Activated gamma-delta T cell treated with Interleukin-2 at 50 U/mL for 16 hours (primary cell): ENCODE data around the gene POU2AF2.
"Not testable (repeated sequence)": the region's sequence is repeated elsewhere in the genome, so short reads cannot be mapped to it uniquely, and the experiment has no call there.

Experiments
- DNase-seq: peaks from one replicate; pipeline ENCODE4 v3.0.0-alpha.2; 2020

POU2AF2 gene

GRCh38 chr11:111305162-111305802 is 59.8 kb downstream of the POU2AF2 start:
- DNase-seq, result no peak

DNA sequence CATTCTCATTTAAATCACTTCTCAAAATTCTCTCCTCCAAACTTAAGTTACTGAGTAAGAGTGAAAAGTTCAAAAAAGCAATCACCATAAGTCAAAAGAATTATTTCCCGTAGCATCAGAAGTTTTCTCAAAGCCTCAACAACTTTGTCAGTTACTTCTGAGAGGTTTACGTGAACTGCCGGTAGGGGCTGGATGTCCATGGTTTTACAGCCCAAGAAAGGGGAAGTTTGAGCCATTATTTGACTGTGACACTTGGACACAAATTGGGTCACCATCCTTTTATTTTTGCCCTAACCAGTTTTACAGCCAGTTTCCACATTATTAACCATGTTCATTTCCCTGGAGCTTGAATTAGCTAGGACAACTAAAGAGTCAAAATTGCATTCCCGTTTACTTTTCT is 60.4 kb downstream of the POU2AF2 start:
- no peak for DNase-seq

GRCh38 chr11:111306321-111306720 is 60.8 kb downstream of the POU2AF2 start:
- no peak for DNase-seq

- DNase-seq, result no peak
Measured at GRCh38 chr11:111307472-111308108, 62.1 kb downstream of the POU2AF2 start.

DNA sequence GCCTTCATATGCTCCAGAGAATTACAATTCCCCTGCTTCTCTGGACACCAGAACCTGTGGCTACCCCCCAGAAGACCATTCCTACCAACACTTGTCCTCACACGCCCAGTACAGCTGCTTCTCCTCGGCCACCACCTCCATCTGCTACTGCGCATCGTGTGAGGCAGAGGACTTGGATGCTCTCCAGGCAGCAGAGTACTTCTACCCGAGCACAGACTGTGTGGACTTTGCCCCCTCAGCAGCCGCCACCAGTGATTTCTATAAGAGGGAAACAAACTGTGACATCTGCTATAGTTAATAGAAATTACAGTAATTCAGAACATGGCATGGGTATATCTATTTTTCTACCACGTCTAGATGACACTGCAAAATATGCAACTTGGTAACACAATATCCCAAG is 62.6 kb downstream of the POU2AF2 start:
- DNase-seq, result no peak

DNA sequence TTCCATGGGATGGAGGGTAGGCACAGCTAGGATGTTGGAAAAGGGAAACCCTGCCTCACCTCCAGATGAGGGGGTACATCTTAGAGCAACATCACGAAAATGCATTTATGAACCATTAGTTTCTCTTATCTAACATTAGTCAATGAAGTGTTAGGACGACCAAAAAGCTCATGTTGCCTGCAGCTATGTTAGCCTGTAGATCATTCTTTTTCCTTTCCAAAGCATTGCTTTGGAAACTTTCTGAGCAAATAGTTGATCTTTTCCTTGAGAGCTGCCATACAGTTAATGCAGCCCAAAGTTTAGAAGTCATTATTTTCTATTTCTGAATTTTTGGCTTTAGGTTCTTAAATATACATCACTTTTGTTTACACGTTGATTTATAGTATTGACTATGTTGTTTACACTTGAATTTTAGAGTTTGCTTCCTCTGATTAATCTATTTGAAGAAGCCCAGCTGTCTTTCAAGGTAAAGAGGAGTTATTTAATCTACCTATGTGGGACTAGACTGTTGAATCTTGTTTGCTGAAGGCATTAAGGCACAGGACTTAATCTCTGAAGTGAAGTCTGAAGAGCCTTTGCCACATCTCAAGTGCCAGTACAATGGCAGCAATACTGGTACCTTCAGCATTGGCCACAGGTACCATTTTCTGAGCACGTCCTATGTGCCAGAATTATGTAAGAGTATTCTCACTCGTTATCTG is 63.8 kb downstream of the POU2AF2 start:
- DNase-seq, result no peak

DNA sequence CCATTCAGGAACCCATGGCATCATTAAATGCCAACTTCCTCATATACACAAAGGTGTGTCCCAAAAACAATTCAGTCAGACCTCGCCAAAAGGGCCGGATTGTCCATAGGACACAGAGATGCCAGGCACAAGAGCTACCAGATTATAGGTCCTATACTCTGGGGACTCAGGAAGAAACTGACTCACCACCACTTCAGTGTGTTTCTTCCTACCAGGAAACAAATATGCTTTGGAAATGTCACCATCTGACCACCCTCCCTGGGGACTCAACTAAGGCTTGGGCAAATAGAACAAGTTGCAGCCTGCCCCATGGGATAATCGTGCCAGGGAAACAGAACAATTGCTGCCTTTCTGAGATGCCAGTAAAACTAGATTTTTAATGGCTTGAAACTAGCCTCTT is 64.6 kb downstream of the POU2AF2 start:
- DNase-seq, result no peak

DNA sequence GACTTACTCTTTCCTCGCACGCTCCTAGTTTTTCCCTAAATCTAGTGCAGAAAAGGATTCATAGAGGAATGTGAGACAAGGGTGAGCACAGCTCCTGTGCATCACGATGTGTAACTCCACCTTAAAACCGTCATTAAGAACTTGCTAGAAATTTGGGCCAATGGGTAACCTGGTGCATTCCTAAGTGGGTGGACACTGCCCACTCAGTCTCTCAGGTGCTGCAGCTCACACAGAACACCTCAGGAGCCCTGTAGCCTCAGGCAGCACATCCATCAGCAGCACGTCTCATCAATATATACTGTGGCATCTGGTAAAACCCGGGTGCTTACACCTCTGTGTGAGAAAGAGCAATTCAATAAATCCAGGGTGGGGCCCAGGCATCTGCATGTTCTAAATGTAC is 65.2 kb downstream of the POU2AF2 start:
- DNase-seq, result no peak

DNA sequence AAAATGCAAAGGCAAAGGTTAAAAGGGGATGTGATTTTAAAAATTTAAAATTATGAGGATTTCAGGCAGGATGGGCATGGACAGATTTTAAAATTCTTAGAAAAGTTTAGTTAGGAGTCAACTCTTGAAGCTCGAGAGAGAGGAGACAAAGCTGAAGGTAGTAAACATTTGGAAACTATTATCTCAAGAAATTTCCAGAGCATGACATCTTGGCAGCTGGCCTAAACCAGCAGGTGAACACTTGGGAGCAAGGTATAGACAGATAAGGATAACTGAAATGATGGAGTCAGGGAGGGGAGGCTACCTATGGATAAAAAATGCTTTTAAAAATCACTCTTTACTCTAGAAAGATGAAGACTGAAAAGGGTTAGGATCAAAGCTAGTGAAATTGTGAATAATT is 66.6 kb downstream of the POU2AF2 start:
- no peak for DNase-seq

DNA sequence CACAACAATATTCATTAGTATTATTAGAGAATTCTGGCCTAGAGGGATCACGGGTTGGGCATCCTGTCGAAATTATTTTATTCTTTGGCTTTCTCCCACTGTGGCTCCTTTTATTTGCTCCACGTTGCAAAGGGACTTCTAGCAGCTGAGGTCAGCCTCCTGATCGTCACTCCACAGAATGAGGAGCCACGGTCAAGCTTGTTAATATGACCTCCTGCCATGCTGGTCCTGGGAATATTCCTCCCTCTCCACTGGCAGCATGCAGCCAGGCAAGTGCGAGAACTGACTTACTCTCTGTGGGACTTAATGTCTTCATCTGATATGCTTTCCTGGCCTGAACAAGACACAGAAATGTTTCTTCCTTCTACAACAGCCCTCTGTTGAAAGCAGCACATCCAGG is 73.8 kb downstream of the POU2AF2 start:
- DNase-seq, result no peak

DNA sequence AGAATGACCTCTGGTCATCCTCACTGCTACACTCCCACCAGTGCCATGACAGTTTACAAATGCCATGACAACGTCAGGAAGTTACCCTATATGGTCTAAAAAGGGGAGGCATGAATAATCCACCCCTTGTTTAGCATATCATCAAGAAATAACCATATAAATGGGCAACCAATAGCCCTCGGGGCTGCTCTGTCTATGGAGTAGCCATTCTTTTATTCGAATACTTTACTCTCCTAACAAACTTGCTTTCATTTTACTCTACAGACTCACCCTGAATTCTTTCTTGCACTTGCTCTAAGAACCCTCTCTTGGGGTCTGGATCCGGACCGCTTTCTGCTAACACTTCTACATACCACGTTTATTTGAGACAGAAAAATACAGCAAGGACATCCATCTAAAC is 74.7 kb downstream of the POU2AF2 start:
- not testable (repeated sequence) for DNase-seq

GRCh38 chr11:111320728-111321568 is 75.4 kb downstream of the POU2AF2 start:
- no peak for DNase-seq

DNA sequence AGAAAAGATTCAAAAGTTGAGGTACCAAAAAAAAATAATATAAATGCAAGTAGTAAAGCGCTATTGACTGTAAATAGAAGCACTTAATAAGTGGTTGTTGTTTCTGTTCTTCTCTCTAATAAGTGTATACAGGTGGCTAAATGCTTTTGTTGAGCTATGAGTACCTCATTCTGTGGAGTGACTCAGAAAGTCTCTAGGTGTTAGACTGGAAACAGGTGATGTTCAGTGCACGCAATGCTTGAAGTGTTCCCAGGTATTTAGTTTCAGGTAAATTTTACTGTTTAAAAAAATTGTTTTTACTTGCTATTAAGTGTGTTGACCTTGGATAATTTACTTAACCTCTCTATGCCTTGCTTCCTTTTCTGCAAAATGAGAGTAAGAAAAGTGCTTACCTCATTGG is 77.0 kb downstream of the POU2AF2 start:
- DNase-seq, result no peak

DNA sequence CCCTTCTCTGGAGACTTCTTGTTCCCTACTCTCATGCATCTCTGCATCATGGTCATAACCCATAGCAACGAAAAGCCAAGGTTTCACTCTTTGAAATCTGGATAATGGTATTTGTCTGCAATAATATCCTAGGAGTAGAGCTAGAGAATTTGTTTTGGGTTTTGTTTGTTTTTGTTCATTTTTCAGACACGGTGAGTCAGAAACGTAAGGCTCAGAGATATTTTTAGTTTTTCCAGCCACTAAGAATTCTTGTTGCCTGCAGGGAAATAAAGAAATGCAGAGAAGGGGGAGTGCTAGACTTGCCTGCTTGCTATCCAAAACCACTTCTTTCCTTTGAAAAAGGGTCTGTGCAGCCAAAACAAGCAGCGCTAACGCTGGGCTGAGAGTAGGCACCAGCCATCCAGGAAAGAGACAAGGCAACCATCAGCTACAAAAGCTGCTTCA is 78.8 kb downstream of the POU2AF2 start:
- no peak for DNase-seq

DNA sequence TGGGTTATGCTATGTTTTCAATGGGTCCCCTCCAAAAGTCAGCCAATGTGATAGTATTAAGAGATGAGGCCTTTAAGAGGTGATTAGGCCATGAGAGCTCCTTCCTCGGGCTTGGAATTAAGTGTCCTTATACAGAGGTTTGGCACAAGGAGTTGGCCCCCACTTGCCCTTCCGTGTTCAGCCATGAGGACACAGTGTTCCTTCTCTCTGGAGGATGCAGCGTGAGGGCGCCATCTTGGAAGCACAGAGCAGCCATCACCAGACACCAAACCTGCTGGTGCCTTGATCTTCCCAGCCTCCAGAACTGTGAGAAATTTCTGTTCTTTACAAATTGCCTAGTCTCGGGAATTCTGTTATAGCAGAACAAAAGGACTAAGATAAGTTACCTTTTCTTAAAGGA is 79.7 kb downstream of the POU2AF2 start:
- no peak for DNase-seq

- no peak for DNase-seq
Measured at GRCh38 chr11:111326824-111327223, 81.3 kb downstream of the POU2AF2 start.

- no peak for DNase-seq
Measured at GRCh38 chr11:111327908-111328624, 82.5 kb downstream of the POU2AF2 start.

DNA sequence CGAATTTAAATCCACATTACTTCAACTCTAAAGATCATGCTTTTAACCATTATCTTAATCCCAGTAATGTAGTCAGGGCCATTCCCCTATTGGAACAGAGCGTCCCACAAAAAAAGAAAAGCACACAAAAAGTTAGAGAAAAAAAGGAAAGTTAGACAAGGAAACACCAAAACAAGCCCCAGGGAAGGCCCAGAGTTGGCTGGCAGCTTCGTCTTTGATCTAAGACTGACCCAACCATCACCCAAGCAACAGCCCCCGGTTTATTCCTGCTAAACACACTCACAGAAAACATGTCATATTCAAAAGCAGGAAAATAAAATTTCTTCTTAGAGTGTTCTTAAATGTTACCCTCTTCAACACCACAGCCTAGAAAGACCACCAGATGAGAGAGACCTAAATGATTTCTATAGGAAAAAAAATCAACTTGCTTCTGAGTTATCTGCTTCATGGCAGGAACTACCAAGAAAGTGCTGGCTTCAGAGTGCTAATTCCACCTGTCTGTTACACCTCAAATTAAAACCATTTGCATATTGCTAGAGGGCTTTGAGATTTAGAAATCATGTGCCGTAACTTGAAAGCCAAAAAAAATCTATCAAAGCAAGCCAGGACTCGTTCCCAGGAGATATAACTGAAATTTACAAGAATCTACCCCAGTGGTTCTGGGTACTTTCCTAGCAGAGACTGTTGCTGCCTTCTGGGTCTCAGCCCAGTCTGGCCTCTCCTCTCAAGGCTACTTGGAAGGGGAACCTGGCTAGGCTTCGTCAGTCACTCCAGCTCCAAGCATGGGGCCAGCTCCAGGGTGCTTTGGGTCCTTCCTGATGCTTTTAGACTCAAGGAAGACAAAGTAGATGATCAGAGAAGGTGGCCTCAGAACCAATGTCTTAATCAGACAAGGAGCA is 84.0 kb downstream of the POU2AF2 start:
- no peak for DNase-seq

DNA sequence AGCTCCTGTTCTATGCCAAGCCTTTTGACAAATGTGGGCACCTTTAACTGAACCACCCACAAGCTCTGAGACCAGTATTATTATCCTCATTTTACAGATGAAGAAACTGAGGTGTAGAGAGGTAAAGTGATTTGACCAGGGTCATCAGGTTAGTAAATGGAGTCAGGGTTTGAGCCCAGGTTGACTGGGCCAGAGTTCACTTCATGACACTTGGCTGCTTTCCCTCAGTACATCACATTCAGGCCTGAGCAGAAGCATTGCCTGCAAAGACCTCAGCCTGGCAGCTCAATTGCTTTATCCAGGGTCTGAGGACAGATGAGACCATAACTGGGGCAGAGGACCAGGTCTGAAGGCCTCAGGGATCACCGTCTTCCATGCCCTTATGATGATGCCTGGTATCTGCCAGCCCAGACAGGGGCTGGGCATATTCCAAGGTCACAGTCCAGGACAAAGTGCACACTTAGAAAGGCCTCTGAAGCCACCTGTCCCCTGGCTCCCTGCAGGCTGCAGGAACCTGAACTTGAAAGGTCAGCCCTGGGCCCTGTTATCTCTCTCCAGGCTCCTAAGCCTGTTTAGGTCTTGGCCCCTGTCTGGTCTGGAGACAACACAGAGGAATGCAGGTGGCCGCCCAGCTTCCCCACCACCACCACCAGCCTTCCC is 84.8 kb downstream of the POU2AF2 start:
- DNase-seq, result no peak

DNA sequence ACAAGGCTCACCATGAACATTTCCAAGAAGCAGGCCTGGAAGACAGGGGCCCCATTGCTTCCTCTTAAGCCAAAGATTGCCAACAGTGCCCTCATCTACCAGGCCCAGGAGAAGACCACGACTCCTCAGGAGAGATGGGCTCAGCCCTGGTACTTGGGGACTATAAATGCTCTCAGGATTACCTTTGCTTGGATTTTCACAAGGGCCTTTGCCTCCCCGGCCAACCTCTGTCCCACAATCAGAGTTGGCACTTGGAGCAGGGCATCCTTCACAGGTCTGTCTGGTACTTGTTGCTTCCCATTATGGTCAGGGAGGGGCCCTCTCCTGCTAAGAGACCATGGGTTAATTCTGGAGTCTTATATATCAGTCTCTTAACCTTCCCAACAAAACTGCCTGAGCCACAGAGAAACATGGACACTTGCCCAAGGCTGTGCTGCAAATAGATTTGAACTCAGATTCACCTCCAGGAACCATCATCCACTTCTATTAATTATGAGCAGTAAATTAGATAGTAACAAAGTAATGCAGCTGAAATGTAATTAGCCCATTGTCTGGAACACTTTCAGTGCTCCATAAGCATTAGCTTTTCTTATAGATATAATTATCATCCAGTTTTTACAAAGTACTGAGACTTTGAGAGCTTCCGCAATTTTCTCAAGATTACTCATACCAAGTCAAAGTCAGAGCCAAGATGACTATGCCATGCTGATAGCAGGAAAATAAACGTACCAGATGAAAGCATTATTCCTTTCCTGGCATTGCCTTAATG is 86.4 kb downstream of the POU2AF2 start:
- DNase-seq, result no peak
